Colonic mucosa (tissue), 4 donors: ENCODE results near the gene CBLC. TPM values are rescaled to one million over a fixed set of nuclear protein-coding genes. Genes with fewer than 3 reads are reported as not detected.

Experiments used
- DNase-seq: peaks from one replicate; pipeline ENCODE4 v3.0.0-alpha.2; 2020
- H3K27ac ChIP-seq: fragments of 200-600 bp; one replicate; pipeline ENCODE4 v1.8.0; 2021
- H3K27me3 ChIP-seq: fragments of 200-600 bp; one replicate; pipeline ENCODE4 v1.8.0; 2021
- H3K36me3 ChIP-seq: fragments of 200-600 bp; one replicate; pipeline ENCODE4 v1.8.0; 2021
- H3K4me1 ChIP-seq: fragments of 200-600 bp; one replicate; pipeline ENCODE4 v1.8.0; 2021; ENCODE audit warnings: mild to moderate bottlenecking
- H3K4me3 ChIP-seq: fragments of 200-600 bp; one replicate; pipeline ENCODE4 v1.8.0; 2021
- H3K9ac ChIP-seq, 2 donors: one replicate each; pipeline ENCODE4 v1.7.0; 2013; ENCODE audit warnings: control low read depth in 2 of 2, low read depth in 2 of 2, low read length in 2 of 2
- H3K9me3 ChIP-seq: fragments of 200-600 bp; one replicate; pipeline ENCODE4 v1.8.0; 2021
- intact Hi-C: fragments of 100-400 bp; cut with DNase I; formaldehyde crosslinking; loops from one replicate; pipeline ENCODE4 v1.14.1; 2022
- microRNA-seq: library from miRNA; unstranded; fragments of <30 nt; microRNA quantifications from one replicate; pipeline ENCODE4, GENCODE V29; 2019
- total RNA-seq, 2 donors: library from RNA; stranded (reverse); fragmentation: NEBNext Ultra II Directional in 1 of 2; extraction: Animal tissue kit (Norgen Biotek cat#: 25700) in 1 of 2; gene quantifications; one replicate each; pipeline ENCODE4 v1.2.1, GENCODE V29; 2021
- TF ChIP-seq, protein P1 (sequence below): fragments of 200-600 bp; IDR thresholded peaks from one replicate; pipeline ENCODE4 v1.8.0; 2022; ENCODE audit warnings: antibody characterized with exemption, mild to moderate bottlenecking
- donor health status: healthy.
- donor health status: DM: no; HTN: no; CAD: no.
- donor health status: DM: no; HTN: no; CAD: no.

The CBLC gene
- total RNA-seq, 2 donors from 2014 or later, result 65.6 to 78.0 TPM

GRCh38 chr19:44846455-44847143 lies 68.9 kb downstream of the CBLC start:
- DNase-seq, result peak; percentile 62
- Histone ChIP-seq H3K4me1 (peaks cover 5% of the 10 kb centered on the region), H3K36me3 (no peaks in the 10 kb centered on the region), H3K27me3 (no peaks in the 10 kb centered on the region), H3K27ac (peak overlapping the region; percentile 91), H3K4me3 (peak overlapping the region; percentile 85), H3K9ac (peak overlapping the region; percentile 99 to 100), H3K9me3 (no peaks in the 10 kb centered on the region)
- intact Hi-C loops, result no loop called here
- TF ChIP-seq, protein P1, sequence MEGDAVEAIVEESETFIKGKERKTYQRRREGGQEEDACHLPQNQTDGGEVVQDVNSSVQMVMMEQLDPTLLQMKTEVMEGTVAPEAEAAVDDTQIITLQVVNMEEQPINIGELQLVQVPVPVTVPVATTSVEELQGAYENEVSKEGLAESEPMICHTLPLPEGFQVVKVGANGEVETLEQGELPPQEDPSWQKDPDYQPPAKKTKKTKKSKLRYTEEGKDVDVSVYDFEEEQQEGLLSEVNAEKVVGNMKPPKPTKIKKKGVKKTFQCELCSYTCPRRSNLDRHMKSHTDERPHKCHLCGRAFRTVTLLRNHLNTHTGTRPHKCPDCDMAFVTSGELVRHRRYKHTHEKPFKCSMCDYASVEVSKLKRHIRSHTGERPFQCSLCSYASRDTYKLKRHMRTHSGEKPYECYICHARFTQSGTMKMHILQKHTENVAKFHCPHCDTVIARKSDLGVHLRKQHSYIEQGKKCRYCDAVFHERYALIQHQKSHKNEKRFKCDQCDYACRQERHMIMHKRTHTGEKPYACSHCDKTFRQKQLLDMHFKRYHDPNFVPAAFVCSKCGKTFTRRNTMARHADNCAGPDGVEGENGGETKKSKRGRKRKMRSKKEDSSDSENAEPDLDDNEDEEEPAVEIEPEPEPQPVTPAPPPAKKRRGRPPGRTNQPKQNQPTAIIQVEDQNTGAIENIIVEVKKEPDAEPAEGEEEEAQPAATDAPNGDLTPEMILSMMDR, result no peak

DNA sequence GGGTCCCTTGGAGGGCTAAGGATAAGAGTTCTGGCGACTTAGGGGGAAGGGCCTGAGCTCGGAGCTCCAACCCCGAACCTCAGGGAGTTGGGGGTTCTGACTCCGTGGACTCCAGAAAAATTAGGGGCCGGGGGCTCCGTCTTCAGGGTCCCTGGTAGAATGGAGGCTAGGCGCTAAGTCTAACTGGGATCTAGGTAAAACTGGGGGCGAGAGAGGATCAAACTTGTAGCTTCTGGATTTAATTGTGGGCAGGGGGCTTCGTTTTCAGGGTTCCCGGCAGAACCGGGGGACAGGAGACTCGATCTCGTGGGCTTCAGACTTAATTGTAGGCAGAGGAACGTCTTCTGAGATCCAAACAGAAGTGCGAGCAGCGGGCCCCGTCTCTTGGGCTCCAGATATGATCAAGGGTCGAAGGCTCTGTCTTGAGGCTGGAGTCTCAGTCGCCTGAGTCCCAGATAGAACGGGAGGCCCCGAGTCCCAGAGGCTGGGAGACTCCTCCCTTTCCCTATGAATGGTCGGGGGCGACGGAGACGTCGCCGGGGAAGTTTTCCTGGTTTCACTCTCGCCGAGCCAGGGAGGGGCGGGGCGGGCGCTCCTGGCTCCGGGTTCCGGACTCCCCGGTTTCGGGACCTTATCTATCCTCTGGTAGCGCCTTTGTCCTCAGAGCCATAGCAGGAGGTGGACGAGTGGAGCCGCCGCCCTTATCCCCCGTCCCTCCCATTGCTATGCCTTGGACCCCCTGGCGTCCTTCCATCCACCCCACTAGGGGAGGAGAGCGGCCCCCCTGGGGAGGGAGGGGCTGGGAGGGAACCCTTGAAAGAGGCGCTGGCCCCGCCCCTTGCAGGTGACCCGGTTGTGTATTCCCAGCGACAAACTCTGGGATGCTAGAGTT lies 69.7 kb downstream of the CBLC start:
- Histone ChIP-seq H3K27me3 (no peaks in the 10 kb centered on the region), H3K9me3 (no peaks in the 10 kb centered on the region), H3K27ac (peak overlapping the region; percentile 91), H3K36me3 (no peaks in the 10 kb centered on the region), H3K4me1 (peaks cover 5% of the 10 kb centered on the region), H3K4me3 (peak overlapping the region; percentile 85), H3K9ac (peak overlapping the region; percentile 99 to 100)
- peak; percentile 86 for DNase-seq
- intact Hi-C loops, result no loop called here
- TF ChIP-seq, protein P1, result no peak

- intact Hi-C loops, result no loop called here
- H3K9me3 ChIP-seq, result no peaks in the 10 kb centered on the region
- H3K4me1 ChIP-seq, result peaks cover 5% of the 10 kb centered on the region
- no peaks in the 10 kb centered on the region for H3K27me3 ChIP-seq
- TF ChIP-seq, protein P1, result no peak
- peak overlapping the region; percentile 85 for H3K4me3 ChIP-seq
- peak overlapping the region; percentile 48 to 100 for H3K9ac ChIP-seq
- DNase-seq, result peak; percentile 25
- H3K36me3 ChIP-seq, result no peaks in the 10 kb centered on the region
- H3K27ac ChIP-seq, result peak overlapping the region; percentile 91
Observed at GRCh38 chr19:44848036-44848811, 70.5 kb downstream of the CBLC start.

- no peaks in the 10 kb centered on the region for H3K36me3 ChIP-seq
- peak overlapping the region; percentile 32 for H3K27ac ChIP-seq
- intact Hi-C loops, result no loop called here
- no peak for DNase-seq
- H3K4me1 ChIP-seq, result peaks cover 5% of the 10 kb centered on the region
- no peaks in the 10 kb centered on the region for H3K27me3 ChIP-seq
- TF ChIP-seq, protein P1, result no peak
- no peak overlapping the region for H3K4me3 ChIP-seq
- no peaks in the 10 kb centered on the region for H3K9me3 ChIP-seq
- peak overlapping the region; percentile 5 to 48 for H3K9ac ChIP-seq
Observed at GRCh38 chr19:44848812-44849447, 71.2 kb downstream of the CBLC start.

Small RNA genes lying within 50 kb of the gene (microRNA-seq; reads per million reads assigned to microRNA genes)
- gene MIR8085, result not detected

Other genes with a start within 250 kb of the CBLC start
- under 1 TPM in 1 of 2 donors, not detected in 1; 0.85 TPM for gene CEACAM20, start 248.2 kb upstream of the CBLC start, total RNA-seq
- not detected for gene IGSF23, start 164.3 kb upstream of the CBLC start, total RNA-seq
- 10 to 100 TPM; 44.7 to 54.6 TPM for gene PVR, start 134.0 kb upstream of the CBLC start, total RNA-seq
- 1 to 10 TPM; 5.3 to 6.1 TPM for gene CEACAM19, start 106.4 kb upstream of the CBLC start, total RNA-seq
- under 1 TPM in 1 of 2 donors, not detected in 1; 0.52 TPM for gene CEACAM16, start 78.7 kb upstream of the CBLC start, total RNA-seq
- gene BCL3, start 29.2 kb upstream of the CBLC start, total RNA-seq, result 10 to 100 TPM; 76.4 to 99.5 TPM
- gene BCAM, start 31.2 kb downstream of the CBLC start, total RNA-seq, result 10 to 100 TPM; 15.1 to 20.7 TPM
- gene NECTIN2, start 68.4 kb downstream of the CBLC start, total RNA-seq, result 100 to 1,000 TPM; 115 to 121 TPM
- gene TOMM40, start 113.4 kb downstream of the CBLC start, total RNA-seq, result 100 to 1,000 TPM in 1 of 2 donors, 10 to 100 TPM in 1; 60.0 to 167 TPM
- 10 to 100 TPM; 36.3 to 78.9 TPM for gene APOE, start 127.9 kb downstream of the CBLC start, total RNA-seq
- 10 to 100 TPM; 10.4 to 19.9 TPM for gene APOC1, start 136.7 kb downstream of the CBLC start, total RNA-seq
- not detected for gene APOC4, start 164.3 kb downstream of the CBLC start, total RNA-seq
- 1 to 10 TPM; 1.4 to 2.7 TPM for gene APOC2, start 168.2 kb downstream of the CBLC start, total RNA-seq
- gene CLPTM1, start 177.5 kb downstream of the CBLC start, total RNA-seq, result 100 to 1,000 TPM in 1 of 2 donors, 10 to 100 TPM in 1; 98.6 to 165 TPM
- 10 to 100 TPM; 17.1 to 42.4 TPM for gene RELB, start 223.6 kb downstream of the CBLC start, total RNA-seq